ENCODE measurements around the gene GPR139. TPM values are rescaled to one million over a fixed set of nuclear protein-coding genes. Genes with fewer than 3 reads are reported as not detected.

GPR139 gene
- total RNA-seq, 1 experiment from 2014 or later, result not detected

DNA sequence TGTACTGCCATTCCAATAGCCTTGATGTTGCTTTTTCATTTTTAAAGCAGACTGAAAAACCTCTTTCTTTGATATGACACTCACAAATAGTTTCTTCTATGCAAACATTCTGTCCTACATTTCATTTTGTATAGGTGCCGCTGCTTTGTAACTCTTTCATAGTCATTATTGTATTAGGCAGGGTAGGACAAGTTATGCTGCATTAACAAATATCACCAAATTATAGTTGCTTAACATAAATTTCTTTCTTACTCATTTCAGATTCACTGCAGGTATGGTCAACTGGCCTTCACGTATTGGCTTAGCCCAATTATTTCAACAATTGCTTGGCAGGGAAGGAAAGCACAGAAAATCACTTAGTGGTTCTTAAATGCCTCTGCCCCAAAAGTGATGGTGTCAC, 70.8 kb downstream of the GPR139 start:
- H3K9me2 ChIP-seq (ENCODE audit: insufficient read depth), result no peaks in the 10 kb centered on the region
- no peaks in the 10 kb centered on the region for H3K36me3 ChIP-seq (ENCODE audit: low read depth)
- H3K79me2 ChIP-seq (ENCODE audit: low read depth), result no peaks in the 10 kb centered on the region
- H4K20me1 ChIP-seq (ENCODE audit: insufficient read depth), result no peaks in the 10 kb centered on the region; the same call in 1 of the 2 replicates
- H3K27me3 ChIP-seq (ENCODE audit: insufficient read depth, low read depth), result peaks cover 50% of the 10 kb centered on the region
- CTCF ChIA-PET, result no interaction called here
- H3K4me2 ChIP-seq, result no peak overlapping the region
- no peak overlapping the region for H2AFZ ChIP-seq
- H3K4me3 ChIP-seq, result no peak overlapping the region
- H3K9me3 ChIP-seq (ENCODE audit: insufficient read depth, low read depth), result no peaks in the 10 kb centered on the region
- H3K27ac ChIP-seq, result no peak overlapping the region
- DNase-seq, result no peak
- no peaks in the 10 kb centered on the region for H3K4me1 ChIP-seq (replicated peaks; ENCODE audit: insufficient read depth)
- H3F3A ChIP-seq (ENCODE audit: insufficient read depth, low read depth), result no peaks in the 10 kb centered on the region
- BruUV-seq (replicated peaks), result no TSS peak
- intact Hi-C loops (cut with micrococcal nuclease; ENCODE audit: unreplicated experiment), result no loop called here
- no peak for TF ChIP-seq EZH2 (IDR thresholded peaks at IDR 0.05; ENCODE audit: low read depth)
- TF ChIP-seq, protein P1, sequence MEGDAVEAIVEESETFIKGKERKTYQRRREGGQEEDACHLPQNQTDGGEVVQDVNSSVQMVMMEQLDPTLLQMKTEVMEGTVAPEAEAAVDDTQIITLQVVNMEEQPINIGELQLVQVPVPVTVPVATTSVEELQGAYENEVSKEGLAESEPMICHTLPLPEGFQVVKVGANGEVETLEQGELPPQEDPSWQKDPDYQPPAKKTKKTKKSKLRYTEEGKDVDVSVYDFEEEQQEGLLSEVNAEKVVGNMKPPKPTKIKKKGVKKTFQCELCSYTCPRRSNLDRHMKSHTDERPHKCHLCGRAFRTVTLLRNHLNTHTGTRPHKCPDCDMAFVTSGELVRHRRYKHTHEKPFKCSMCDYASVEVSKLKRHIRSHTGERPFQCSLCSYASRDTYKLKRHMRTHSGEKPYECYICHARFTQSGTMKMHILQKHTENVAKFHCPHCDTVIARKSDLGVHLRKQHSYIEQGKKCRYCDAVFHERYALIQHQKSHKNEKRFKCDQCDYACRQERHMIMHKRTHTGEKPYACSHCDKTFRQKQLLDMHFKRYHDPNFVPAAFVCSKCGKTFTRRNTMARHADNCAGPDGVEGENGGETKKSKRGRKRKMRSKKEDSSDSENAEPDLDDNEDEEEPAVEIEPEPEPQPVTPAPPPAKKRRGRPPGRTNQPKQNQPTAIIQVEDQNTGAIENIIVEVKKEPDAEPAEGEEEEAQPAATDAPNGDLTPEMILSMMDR (conservative IDR thresholded peaks at IDR 0.05), result no peak
- POLR2A ChIA-PET (ENCODE audit: unreplicated experiment), result no interaction called here

DNA sequence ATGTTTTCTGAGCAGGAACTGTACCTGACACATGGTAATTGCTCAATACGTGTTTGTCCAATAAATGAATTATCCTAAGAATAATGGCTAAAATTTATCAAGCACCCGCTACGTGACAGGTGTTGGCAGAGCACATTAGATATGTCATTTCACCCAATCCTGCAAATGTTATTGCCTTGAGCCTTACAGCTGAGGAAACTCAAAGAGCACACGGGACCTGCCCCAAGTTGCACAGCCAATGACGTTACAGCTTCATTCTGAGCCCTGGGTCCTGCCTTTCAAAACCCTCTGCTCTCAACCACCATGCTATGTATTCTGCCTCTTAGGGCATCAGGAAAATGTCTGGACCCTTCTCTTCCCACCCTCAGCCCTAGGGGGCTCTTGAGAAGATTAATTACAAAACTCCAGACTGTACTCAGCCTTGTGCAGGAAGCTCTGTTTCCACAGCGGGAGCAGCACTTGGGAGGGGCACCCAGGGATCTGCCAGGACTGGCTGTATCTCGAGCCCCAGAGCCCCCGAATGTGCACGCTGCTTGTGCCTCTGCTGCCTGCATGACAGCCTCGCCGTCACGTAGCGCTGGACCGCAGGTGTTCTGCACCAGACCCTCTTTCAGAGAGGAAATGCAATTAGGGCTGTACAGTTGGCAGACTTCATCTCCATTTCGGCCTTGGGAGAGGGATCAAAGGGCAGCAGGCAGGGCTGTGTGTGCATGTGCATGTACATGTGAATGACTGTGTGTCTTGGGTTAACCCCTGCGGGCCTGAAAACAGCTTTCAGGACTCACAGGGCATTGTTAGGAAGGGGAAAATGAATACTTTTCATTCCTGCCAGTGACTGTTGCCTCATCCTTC, 71.6 kb downstream of the GPR139 start:
- H3K4me2 ChIP-seq, result no peak overlapping the region
- no peak overlapping the region for H2AFZ ChIP-seq
- BruUV-seq (replicated peaks), result no TSS peak
- POLR2A ChIA-PET (ENCODE audit: unreplicated experiment), result no interaction called here
- H3K4me1 ChIP-seq (replicated peaks; ENCODE audit: insufficient read depth), result no peaks in the 10 kb centered on the region
- CTCF ChIA-PET, result no interaction called here
- no peaks in the 10 kb centered on the region for H3K79me2 ChIP-seq (ENCODE audit: low read depth)
- peaks cover 50% of the 10 kb centered on the region for H3K27me3 ChIP-seq (ENCODE audit: insufficient read depth, low read depth)
- H3K9me2 ChIP-seq (ENCODE audit: insufficient read depth), result no peaks in the 10 kb centered on the region
- no peaks in the 10 kb centered on the region; the same call in 1 of the 2 replicates for H4K20me1 ChIP-seq (ENCODE audit: insufficient read depth)
- no peaks in the 10 kb centered on the region for H3K9me3 ChIP-seq (ENCODE audit: insufficient read depth, low read depth)
- no peaks in the 10 kb centered on the region for H3K36me3 ChIP-seq (ENCODE audit: low read depth)
- TF ChIP-seq, protein P1 (conservative IDR thresholded peaks at IDR 0.05), result no peak
- TF ChIP-seq EZH2 (IDR thresholded peaks at IDR 0.05; ENCODE audit: low read depth), result no peak
- intact Hi-C loops (cut with micrococcal nuclease; ENCODE audit: unreplicated experiment), result no loop called here
- no peak overlapping the region for H3K4me3 ChIP-seq
- no peak for DNase-seq
- no peaks in the 10 kb centered on the region for H3F3A ChIP-seq (ENCODE audit: insufficient read depth, low read depth)
- H3K27ac ChIP-seq, result no peak overlapping the region

DNA sequence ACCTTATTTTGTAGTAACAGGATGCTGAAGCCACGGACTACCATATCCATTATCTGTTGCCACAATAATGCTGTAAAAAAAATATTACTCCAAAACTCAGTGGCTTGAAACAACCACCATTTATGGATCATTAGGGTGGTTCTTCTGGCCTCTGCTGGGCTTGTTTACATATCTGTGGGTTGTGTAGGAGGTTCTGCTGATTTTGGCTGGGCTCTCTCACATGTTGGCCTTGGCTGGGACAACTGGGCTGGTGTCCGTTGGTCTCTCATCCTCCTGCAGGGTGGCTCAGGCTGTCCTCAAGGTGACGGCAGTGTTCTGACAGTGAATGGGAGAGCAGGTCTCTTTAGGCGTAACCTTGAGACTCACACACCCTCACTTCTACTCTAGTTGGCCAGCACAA, 76.0 kb downstream of the GPR139 start:
- Histone ChIP-seq H3K4me1 (replicated peaks; ENCODE audit: insufficient read depth) (no peaks in the 10 kb centered on the region), H3K9me3 (ENCODE audit: insufficient read depth, low read depth) (no peaks in the 10 kb centered on the region), H2AFZ (no peak overlapping the region), H3K4me3 (no peak overlapping the region), H3F3A (ENCODE audit: insufficient read depth, low read depth) (no peaks in the 10 kb centered on the region), H3K4me2 (no peak overlapping the region), H3K79me2 (ENCODE audit: low read depth) (no peaks in the 10 kb centered on the region), H3K9me2 (ENCODE audit: insufficient read depth) (no peaks in the 10 kb centered on the region), H4K20me1 (ENCODE audit: insufficient read depth) (no peaks in the 10 kb centered on the region), H3K27me3 (ENCODE audit: insufficient read depth, low read depth) (peaks cover 48% of the 10 kb centered on the region), H3K27ac (no peak overlapping the region), H3K36me3 (ENCODE audit: low read depth) (no peaks in the 10 kb centered on the region)
- POLR2A ChIA-PET (ENCODE audit: unreplicated experiment), result no interaction called here
- intact Hi-C loops (cut with micrococcal nuclease; ENCODE audit: unreplicated experiment), result no loop called here
- no TSS peak for BruUV-seq (replicated peaks)
- DNase-seq, result no peak
- CTCF ChIA-PET, result no interaction called here
- TF ChIP-seq, protein P1 (conservative IDR thresholded peaks at IDR 0.05), result no peak
- no peak for TF ChIP-seq EZH2 (IDR thresholded peaks at IDR 0.05; ENCODE audit: low read depth)
